Activated effector memory CD4-positive, alpha-beta T cell treated with anti-CD3 and anti-CD28 coated beads, Interleukin-2, amount 50 U/mL, for 16 hours (primary cell): Measurements from ENCODE around the gene TRIM27.
"Not testable (repeated sequence)": the region's sequence is repeated elsewhere in the genome, so short reads cannot be mapped to it uniquely, and the experiment has no call there.

Experiments used
- DNase-seq: peaks from one replicate; pipeline ENCODE4 v3.0.0-alpha.2; 2020

The TRIM27 gene

GRCh38 chr6:28923318-28924102, at the start of gene TRIM27:
TSS of gene TRIM27 (minus strand) at chr6:28923985. CDS start at chr6:28923632, 353 bp downstream.
- peak; percentile 93 for DNase-seq

GRCh38 chr6:28970056-28970455, 46.3 kb upstream of the TRIM27 start:
- not testable (repeated sequence) for DNase-seq

- no peak for DNase-seq
Measured at GRCh38 chr6:28969129-28969528, 45.3 kb upstream of the TRIM27 start.

- no peak for DNase-seq
Measured at GRCh38 chr6:28968476-28968875, 44.7 kb upstream of the TRIM27 start.

GRCh38 chr6:28965706-28966105, 41.9 kb upstream of the TRIM27 start:
- DNase-seq: no peak

- no peak for DNase-seq
Measured at GRCh38 chr6:28960846-28961500, 37.2 kb upstream of the TRIM27 start.

- not testable (repeated sequence) for DNase-seq
Measured at GRCh38 chr6:28958561-28959243, 34.9 kb upstream of the TRIM27 start.

GRCh38 chr6:28957795-28958314, 34.1 kb upstream of the TRIM27 start:
- not testable (repeated sequence) for DNase-seq

- DNase-seq: no peak
Measured at GRCh38 chr6:28956331-28956730, 32.5 kb upstream of the TRIM27 start.

- no peak for DNase-seq
Measured at GRCh38 chr6:28953585-28954258, 29.9 kb upstream of the TRIM27 start.

GRCh38 chr6:28953039-28953584, 29.3 kb upstream of the TRIM27 start:
- peak; percentile 82 for DNase-seq

GRCh38 chr6:28949656-28950195, 25.9 kb upstream of the TRIM27 start:
- DNase-seq: not testable (repeated sequence)

GRCh38 chr6:28948782-28949486, 25.1 kb upstream of the TRIM27 start:
- no peak for DNase-seq

- DNase-seq: no peak
Measured at GRCh38 chr6:28947831-28948270, 24.1 kb upstream of the TRIM27 start.

- no peak for DNase-seq
Measured at GRCh38 chr6:28947067-28947765, 23.4 kb upstream of the TRIM27 start.

- no peak for DNase-seq
Measured at GRCh38 chr6:28945349-28945748, 21.6 kb upstream of the TRIM27 start.

GRCh38 chr6:28944412-28944865, 20.7 kb upstream of the TRIM27 start:
- DNase-seq: peak; percentile 85

- peak; percentile 84 for DNase-seq
Measured at GRCh38 chr6:28943557-28944411, 20.0 kb upstream of the TRIM27 start.

GRCh38 chr6:28943223-28943556, 19.4 kb upstream of the TRIM27 start:
- DNase-seq: no peak
